GM18520 (cell line): ENCODE measurements around the gene ENOSF1.

Source experiments
- ATAC-seq: cut with Tn5 transposase; IDR thresholded peaks from one replicate; pipeline ENCODE4 v1.9.1; 2021; ENCODE audit not compliant: unreplicated experiment

Gene ENOSF1

GRCh38 chr18:675307-675706, 37.1 kb downstream of the ENOSF1 start:
- ATAC-seq: no peak

GRCh38 chr18:673769-674168, 38.7 kb downstream of the ENOSF1 start:
- ATAC-seq: no peak

- no peak for ATAC-seq
Measured at GRCh38 chr18:673317-673716, 39.1 kb downstream of the ENOSF1 start.

- ATAC-seq: no peak
Measured at GRCh38 chr18:671405-671804, 41.0 kb downstream of the ENOSF1 start.

- ATAC-seq: no peak
Measured at GRCh38 chr18:670522-670921, 41.9 kb downstream of the ENOSF1 start.

GRCh38 chr18:669077-669476, 43.4 kb downstream of the ENOSF1 start:
- no peak for ATAC-seq

- ATAC-seq: no peak
Measured at GRCh38 chr18:668260-668659, 44.2 kb downstream of the ENOSF1 start.

- no peak for ATAC-seq
Measured at GRCh38 chr18:666628-667027, 45.8 kb downstream of the ENOSF1 start.

GRCh38 chr18:666177-666576, 46.3 kb downstream of the ENOSF1 start:
- ATAC-seq: no peak

- ATAC-seq: no peak
Measured at GRCh38 chr18:662197-662596, 50.2 kb downstream of the ENOSF1 start.

- no peak for ATAC-seq
Measured at GRCh38 chr18:659597-659996, 52.8 kb downstream of the ENOSF1 start.

GRCh38 chr18:658947-659533, 53.4 kb downstream of the ENOSF1 start:
- no peak for ATAC-seq

GRCh38 chr18:658001-658946, 54.2 kb downstream of the ENOSF1 start:
- peak; percentile 63 for ATAC-seq

GRCh38 chr18:657311-658000, 55.0 kb downstream of the ENOSF1 start, which contains the start of gene TYMS:
TYMS (plus strand) TSS chr18:657653; CDS start chr18:657743, 90 bp downstream.
- peak; percentile 18 for ATAC-seq

- ATAC-seq: no peak
Measured at GRCh38 chr18:655445-655844, 57.0 kb downstream of the ENOSF1 start.

GRCh38 chr18:654601-655000, 57.8 kb downstream of the ENOSF1 start:
- ATAC-seq: no peak

- ATAC-seq: no peak
Measured at GRCh38 chr18:653512-653911, 58.9 kb downstream of the ENOSF1 start.

- ATAC-seq: no peak
Measured at GRCh38 chr18:652131-652530, 60.3 kb downstream of the ENOSF1 start.

- ATAC-seq: peak; percentile 81
Measured at GRCh38 chr18:650428-650858, 62.0 kb downstream of the ENOSF1 start.

- ATAC-seq: no peak
Measured at GRCh38 chr18:649341-649740, 63.1 kb downstream of the ENOSF1 start.

GRCh38 chr18:647304-647703, 65.1 kb downstream of the ENOSF1 start:
- no peak for ATAC-seq
